Left lung (tissue), 10 donors: ENCODE measurements around the gene ALDH3B2. TPM values are rescaled to one million over a fixed set of nuclear protein-coding genes. Genes with fewer than 3 reads are reported as not detected.

Experiments
- ATAC-seq: fragments of 200-7000 bp; cut with Tn5 transposase; one replicate; pipeline ENCODE4 v1.9.1; 2020; ENCODE audit warnings: moderate library complexity
- DNase-seq, 4 donors: peaks; one replicate each; pipeline ENCODE4 v3.0.0-alpha.2; 2013 to 2020
- H3K27ac ChIP-seq, 2 donors: fragments of 200-600 bp; sonication (generic) in 1 of 2; one replicate each; pipeline versions ENCODE4 v1.5.0 to v1.8.0; 2020 to 2021
- H3K27me3 ChIP-seq, 2 donors: fragments of 200-600 bp; sonication (generic) in 1 of 2; one replicate each; pipeline versions ENCODE4 v1.5.0 to v1.8.0; 2020 to 2021
- H3K36me3 ChIP-seq, 2 donors: fragments of 200-600 bp; sonication (generic) in 1 of 2; one replicate each; pipeline versions ENCODE4 v1.5.0 to v1.8.0; 2020 to 2021
- H3K4me1 ChIP-seq, 2 donors: fragments of 200-600 bp; one replicate each; pipeline ENCODE4 v1.8.0; 2021
- H3K4me3 ChIP-seq, 2 donors: fragments of 200-600 bp; sonication (generic) in 1 of 2; one replicate each; pipeline versions ENCODE4 v1.5.0 to v1.8.0; 2020 to 2021; ENCODE audit warnings: mild to moderate bottlenecking in 1 of 2
- H3K9me3 ChIP-seq, 2 donors: fragments of 200-600 bp; sonication (generic) in 1 of 2; one replicate each; pipeline versions ENCODE4 v1.5.0 to v1.8.0; 2020 to 2021
- CTCF ChIP-seq, 2 donors: fragments of 200-600 bp; sonication (generic) in 1 of 2; IDR thresholded peaks; one replicate each; pipeline versions ENCODE4 v1.5.0 to v1.8.0; 2021; ENCODE audit warnings: antibody characterized with exemption in 2 of 2
- intact Hi-C, 2 donors: fragments of 100-400 bp; cut with DNase I; formaldehyde crosslinking; loops; one replicate each; pipeline versions ENCODE4 v1.11.2 to v1.14.2; 2022
- polyA plus RNA-seq, 6 donors: library from polyadenylated mRNA; unstranded; fragments of 120-200 nt; gene quantifications; one replicate each; pipeline ENCODE4 v1.2.1, GENCODE V29; 2013; ENCODE audit not compliant: insufficient read length in 6 of 6
- total RNA-seq, 2 donors: library from RNA; stranded (reverse); fragmentation: NEBNext Ultra II Directional; extraction: Animal tissue kit (Norgen Biotek cat#: 25700); gene quantifications; one replicate each; pipeline ENCODE4 v1.2.1, GENCODE V29; 2021
- donor health status: DM: no; HTN: yes; CAD: no.
- donor health status: DM: no; HTN: no; CAD: no.

Gene ALDH3B2
- total and polyA plus RNA-seq, 8 donors = 0.79 to 1.7 (median 0.98) TPM

GRCh38 chr11:67680696-67681470 is 6.5 kb upstream of the ALDH3B2 start:
- Histone ChIP-seq H3K4me3 (no peak overlapping the region), H3K27me3 (peaks cover 0 to 2% of the 10 kb centered on the region in 2 donors), H3K4me1 (no peaks in the 10 kb centered on the region), H3K36me3 (no peaks in the 10 kb centered on the region), H3K27ac (no peak overlapping the region), H3K9me3 (peaks cover 0 to 2% of the 10 kb centered on the region in 2 donors)
- no peak for TF ChIP-seq CTCF (IDR thresholded peaks at IDR 0.05)
- intact Hi-C loops = no loop called here
- ATAC-seq = no peak
- DNase-seq = no peak

GRCh38 chr11:67675058-67675747 is 780 bp upstream of the ALDH3B2 start:
- DNase-seq = no peak
- Histone ChIP-seq H3K27ac (no peak overlapping the region), H3K4me3 (no peak overlapping the region), H3K27me3 (peaks cover 0 to 29% of the 10 kb centered on the region in 2 donors), H3K9me3 (no peaks in the 10 kb centered on the region), H3K36me3 (no peaks in the 10 kb centered on the region), H3K4me1 (no peaks in the 10 kb centered on the region)
- no peak for TF ChIP-seq CTCF (IDR thresholded peaks at IDR 0.05)
- intact Hi-C loops = no loop called here
- peak; percentile 71 for ATAC-seq

- Histone ChIP-seq H3K27me3 (peaks cover 0 to 29% of the 10 kb centered on the region in 2 donors), H3K36me3 (no peaks in the 10 kb centered on the region), H3K9me3 (no peaks in the 10 kb centered on the region), H3K4me1 (no peaks in the 10 kb centered on the region), H3K27ac (no peak overlapping the region), H3K4me3 (no peak overlapping the region)
- no peak for TF ChIP-seq CTCF (IDR thresholded peaks at IDR 0.05)
- DNase-seq (no peak), ATAC-seq (no peak)
- intact Hi-C loops = no loop called here
Observed at GRCh38 chr11:67673902-67674301, 521 bp downstream of the ALDH3B2 start.

- DNase-seq (no peak), ATAC-seq (no peak)
- no peak for TF ChIP-seq CTCF (IDR thresholded peaks at IDR 0.05)
- Histone ChIP-seq H3K4me1 (no peaks in the 10 kb centered on the region), H3K36me3 (no peaks in the 10 kb centered on the region), H3K4me3 (no peak overlapping the region), H3K27me3 (peaks cover 0 to 29% of the 10 kb centered on the region in 2 donors), H3K9me3 (no peaks in the 10 kb centered on the region), H3K27ac (no peak overlapping the region)
- intact Hi-C loops = no loop called here
Observed at GRCh38 chr11:67673358-67673757, 1.1 kb downstream of the ALDH3B2 start.

GRCh38 chr11:67671211-67671520 is 3.3 kb downstream of the ALDH3B2 start:
- no peak for TF ChIP-seq CTCF (IDR thresholded peaks at IDR 0.05)
- no peak overlapping the region for H3K4me3 ChIP-seq
- ATAC-seq (no peak), DNase-seq (no peak)
- peaks cover 0 to 29% of the 10 kb centered on the region in 2 donors for H3K27me3 ChIP-seq
- intact Hi-C loops = no loop called here
- H3K36me3 ChIP-seq = no peaks in the 10 kb centered on the region
- H3K9me3 ChIP-seq = no peaks in the 10 kb centered on the region
- H3K4me1 ChIP-seq = no peaks in the 10 kb centered on the region
- H3K27ac ChIP-seq = no peak overlapping the region
